GOT3 (cell line): ENCODE results near the gene NCSTN.
A peak's percentile ranks its signal among the peaks of the same experiment; 100 is the strongest.
"Not testable (repeated sequence)": the region's sequence is repeated elsewhere in the genome, so short reads cannot be mapped to it uniquely, and the experiment has no call there.

Experiments used
- DNase-seq: peaks from one replicate; lab custom pipeline; 2025; ENCODE audit warnings: mixed read lengths; lab: John Stamatoyannopoulos, UW

NCSTN gene

GRCh38 chr1:160371756-160372155 lies 28.6 kb downstream of the NCSTN start:
- DNase-seq = no peak

- DNase-seq = no peak
Measured at GRCh38 chr1:160373696-160374095, 30.5 kb downstream of the NCSTN start.

GRCh38 chr1:160374306-160375110 lies 31.3 kb downstream of the NCSTN start:
- DNase-seq = no peak

GRCh38 chr1:160375788-160376524 lies 32.8 kb downstream of the NCSTN start:
- no peak for DNase-seq

- DNase-seq = no peak
Measured at GRCh38 chr1:160376525-160377131, 33.4 kb downstream of the NCSTN start.

- peak; percentile 40 for DNase-seq
Measured at GRCh38 chr1:160377585-160378206, 34.5 kb downstream of the NCSTN start.

GRCh38 chr1:160384812-160385211 lies 41.6 kb downstream of the NCSTN start:
- DNase-seq = not testable (repeated sequence)

GRCh38 chr1:160388406-160388805 lies 45.2 kb downstream of the NCSTN start:
- DNase-seq = not testable (repeated sequence)

- DNase-seq = no peak
Measured at GRCh38 chr1:160394673-160395072, 51.5 kb downstream of the NCSTN start.

GRCh38 chr1:160397651-160398050 lies 54.5 kb downstream of the NCSTN start:
- DNase-seq = no peak

GRCh38 chr1:160398823-160399222 lies 55.6 kb downstream of the NCSTN start:
- no peak for DNase-seq

GRCh38 chr1:160399544-160400222 lies 56.5 kb downstream of the NCSTN start:
- no peak for DNase-seq

GRCh38 chr1:160400223-160400645 lies 57.1 kb downstream of the NCSTN start, which contains the start of gene VANGL2:
VANGL2 (plus strand) TSS chr1:160400564; CDS start chr1:160415838, 15,274 bp downstream.
- DNase-seq = no peak

- DNase-seq = no peak
Measured at GRCh38 chr1:160400646-160401486, 57.7 kb downstream of the NCSTN start.

- no peak for DNase-seq
Measured at GRCh38 chr1:160401487-160401805, 58.3 kb downstream of the NCSTN start.

- no peak for DNase-seq
Measured at GRCh38 chr1:160402001-160402795, 59.0 kb downstream of the NCSTN start.

- no peak for DNase-seq
Measured at GRCh38 chr1:160403244-160403643, 60.1 kb downstream of the NCSTN start.

- DNase-seq = no peak
Measured at GRCh38 chr1:160404094-160404493, 60.9 kb downstream of the NCSTN start.

GRCh38 chr1:160405331-160405877 lies 62.2 kb downstream of the NCSTN start:
- no peak for DNase-seq
